ENCODE measurements around the gene CENPQ.

The CENPQ gene

GRCh38 chr6:49540614-49541013, 77.4 kb downstream of the CENPQ start:
- DNase-seq (ENCODE audit: extremely low read depth in 1 of 2, low read depth in 1 of 2) = no peak

- DNase-seq (ENCODE audit: extremely low read depth in 1 of 2, low read depth in 1 of 2) = no peak
Measured at GRCh38 chr6:49541210-49541724, 78.1 kb downstream of the CENPQ start.

DNA sequence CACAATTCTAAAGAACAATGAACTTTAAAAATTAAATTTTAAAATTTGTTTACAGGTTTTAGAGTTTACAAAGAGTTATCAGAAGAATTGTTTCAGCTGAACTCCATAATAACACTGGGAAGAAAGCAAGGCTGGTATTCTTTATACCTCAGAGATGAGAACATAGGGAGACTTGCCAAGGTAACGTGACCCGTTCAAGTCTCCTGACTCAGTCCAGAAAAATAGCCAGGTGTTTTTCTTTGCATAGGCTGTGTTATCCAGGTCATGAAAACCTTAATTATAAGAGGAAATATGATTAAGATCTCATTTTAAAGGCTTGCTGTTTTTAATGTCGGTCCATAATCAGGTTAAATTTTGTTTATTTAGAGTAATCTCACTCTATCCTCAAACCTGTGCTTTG, 78.8 kb downstream of the CENPQ start:
- no peak for DNase-seq (ENCODE audit: extremely low read depth in 1 of 2, low read depth in 1 of 2)

Data from stimulated activated CD8-positive, alpha-beta memory T cell treated with anti-CD3 and anti-CD28 coated beads, Interleukin-7, amount 100 ng/mL, for 48 hours (primary cell).